NCI-H2196 treated with DMSO at 0.1 percent for 48 hours (cell line): Measurements from ENCODE around the gene GARIN3.

Experiments used
- DNase-seq: peaks from one replicate; lab custom pipeline; 2025; ENCODE audit not compliant: unreplicated experiment; lab: John Stamatoyannopoulos, UW

GARIN3 gene

GRCh38 chr5:157148734-157149615 is 17.1 kb downstream of the GARIN3 start:
- DNase-seq, result peak; percentile 30

- DNase-seq, result no peak
Measured at GRCh38 chr5:157143127-157143971, 22.7 kb downstream of the GARIN3 start.

GRCh38 chr5:157142317-157143126 is 23.5 kb downstream of the GARIN3 start, which contains the start of gene MED7:
Gene MED7, minus strand, starts transcription at chr5:157142865. Its CDS starts 3,434 bp downstream, at chr5:157139431.
- DNase-seq, result peak; percentile 96

GRCh38 chr5:157137691-157138090 is 28.4 kb downstream of the GARIN3 start:
- no peak for DNase-seq

- DNase-seq, result no peak
Measured at GRCh38 chr5:157132281-157132612, 33.8 kb downstream of the GARIN3 start.

- no peak for DNase-seq
Measured at GRCh38 chr5:157130925-157131324, 35.1 kb downstream of the GARIN3 start.

- no peak for DNase-seq
Measured at GRCh38 chr5:157121709-157122108, 44.4 kb downstream of the GARIN3 start.

GRCh38 chr5:157120102-157120501 is 46.0 kb downstream of the GARIN3 start:
- DNase-seq, result no peak

GRCh38 chr5:157116483-157116954 is 49.5 kb downstream of the GARIN3 start:
- no peak for DNase-seq

- no peak for DNase-seq
Measured at GRCh38 chr5:157115502-157115901, 50.6 kb downstream of the GARIN3 start.

- DNase-seq, result no peak
Measured at GRCh38 chr5:157115012-157115411, 51.1 kb downstream of the GARIN3 start.

GRCh38 chr5:157113002-157113401 is 53.1 kb downstream of the GARIN3 start:
- no peak for DNase-seq
